WI38 (cell line): ENCODE results near the gene FIG4.
"Not testable (repeated sequence)": the region's sequence is repeated elsewhere in the genome, so short reads cannot be mapped to it uniquely, and the experiment has no call there.

Source experiments
- H3K4me3 ChIP-seq: 2 replicates; pipeline ENCODE4 v1.5.1; 2011; ENCODE audit warnings: low read depth, mild to moderate bottlenecking, control low read depth, low read length
- TF ChIP-seq, protein P1 (sequence below): IDR thresholded peaks from 2 replicates; pipeline ENCODE4 v1.5.1; 2012; ENCODE audit warnings: low read depth, mild to moderate bottlenecking, control low read depth, low read length

The FIG4 gene

GRCh38 chr6:109769213-109769612 is 78.1 kb downstream of the FIG4 start:
- TF ChIP-seq, protein P1, sequence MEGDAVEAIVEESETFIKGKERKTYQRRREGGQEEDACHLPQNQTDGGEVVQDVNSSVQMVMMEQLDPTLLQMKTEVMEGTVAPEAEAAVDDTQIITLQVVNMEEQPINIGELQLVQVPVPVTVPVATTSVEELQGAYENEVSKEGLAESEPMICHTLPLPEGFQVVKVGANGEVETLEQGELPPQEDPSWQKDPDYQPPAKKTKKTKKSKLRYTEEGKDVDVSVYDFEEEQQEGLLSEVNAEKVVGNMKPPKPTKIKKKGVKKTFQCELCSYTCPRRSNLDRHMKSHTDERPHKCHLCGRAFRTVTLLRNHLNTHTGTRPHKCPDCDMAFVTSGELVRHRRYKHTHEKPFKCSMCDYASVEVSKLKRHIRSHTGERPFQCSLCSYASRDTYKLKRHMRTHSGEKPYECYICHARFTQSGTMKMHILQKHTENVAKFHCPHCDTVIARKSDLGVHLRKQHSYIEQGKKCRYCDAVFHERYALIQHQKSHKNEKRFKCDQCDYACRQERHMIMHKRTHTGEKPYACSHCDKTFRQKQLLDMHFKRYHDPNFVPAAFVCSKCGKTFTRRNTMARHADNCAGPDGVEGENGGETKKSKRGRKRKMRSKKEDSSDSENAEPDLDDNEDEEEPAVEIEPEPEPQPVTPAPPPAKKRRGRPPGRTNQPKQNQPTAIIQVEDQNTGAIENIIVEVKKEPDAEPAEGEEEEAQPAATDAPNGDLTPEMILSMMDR = no peak

GRCh38 chr6:109770047-109770446 is 79.0 kb downstream of the FIG4 start:
- no peak overlapping the region for H3K4me3 ChIP-seq
- TF ChIP-seq, protein P1 = no peak

More at GRCh38 chr6:109769213-109769612, 78.1 kb downstream of the FIG4 start:
- H3K4me3 ChIP-seq = no peak overlapping the region

DNA sequence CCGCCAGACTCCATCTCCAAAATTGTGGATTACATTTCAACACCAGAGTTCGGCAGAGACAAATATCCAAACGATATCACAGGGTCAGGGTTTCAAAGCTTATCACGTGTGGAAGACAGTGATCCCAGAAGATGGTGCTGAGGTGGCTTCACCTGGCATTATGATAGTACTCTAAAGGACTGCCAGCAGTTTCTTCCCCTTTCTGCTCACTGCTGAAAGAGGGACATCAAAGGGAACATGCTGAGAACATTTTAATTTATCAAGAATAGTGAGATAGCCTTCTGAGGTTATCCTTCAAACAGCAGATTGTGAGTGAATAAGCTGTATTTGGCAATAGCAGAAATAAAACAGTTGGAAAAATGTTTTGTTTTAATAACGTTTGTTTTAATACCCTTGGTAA is 79.7 kb downstream of the FIG4 start:
- H3K4me3 ChIP-seq = no peak overlapping the region
- TF ChIP-seq, protein P1 = no peak

GRCh38 chr6:109771939-109772755 is 81.1 kb downstream of the FIG4 start:
- not testable (repeated sequence) for H3K4me3 ChIP-seq

DNA sequence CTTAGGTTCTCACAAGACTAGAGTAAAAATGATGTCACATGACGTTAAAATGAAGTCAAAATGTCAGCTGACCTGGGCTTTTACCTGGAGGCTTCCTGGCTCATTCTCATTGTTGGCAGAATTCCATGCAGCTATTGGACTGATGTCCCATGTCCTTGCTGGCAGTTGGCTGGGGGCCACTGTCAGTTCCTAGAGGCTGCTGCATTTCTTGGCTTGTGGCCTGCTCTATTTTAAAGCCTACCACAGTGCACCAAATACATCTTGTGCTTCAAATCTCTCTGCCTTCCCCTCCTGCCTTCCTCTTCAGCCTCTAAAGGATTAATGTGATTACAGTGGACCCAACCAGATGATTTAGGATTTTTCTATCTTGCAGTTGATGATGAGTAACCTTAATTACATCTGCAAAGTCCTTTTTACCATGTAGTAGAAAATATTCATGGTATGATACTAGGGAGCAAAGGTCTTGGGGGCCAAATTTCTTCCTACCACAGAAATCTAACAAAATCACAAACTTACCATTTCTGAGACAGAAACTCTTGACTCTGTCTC is 81.9 kb downstream of the FIG4 start:
- TF ChIP-seq, protein P1 = no peak

GRCh38 chr6:109781001-109781400 is 89.9 kb downstream of the FIG4 start:
- no peak overlapping the region for H3K4me3 ChIP-seq
- TF ChIP-seq, protein P1 = no peak

More for the DNA sequence above, 81.9 kb downstream of the FIG4 start:
- no peak overlapping the region for H3K4me3 ChIP-seq

DNA sequence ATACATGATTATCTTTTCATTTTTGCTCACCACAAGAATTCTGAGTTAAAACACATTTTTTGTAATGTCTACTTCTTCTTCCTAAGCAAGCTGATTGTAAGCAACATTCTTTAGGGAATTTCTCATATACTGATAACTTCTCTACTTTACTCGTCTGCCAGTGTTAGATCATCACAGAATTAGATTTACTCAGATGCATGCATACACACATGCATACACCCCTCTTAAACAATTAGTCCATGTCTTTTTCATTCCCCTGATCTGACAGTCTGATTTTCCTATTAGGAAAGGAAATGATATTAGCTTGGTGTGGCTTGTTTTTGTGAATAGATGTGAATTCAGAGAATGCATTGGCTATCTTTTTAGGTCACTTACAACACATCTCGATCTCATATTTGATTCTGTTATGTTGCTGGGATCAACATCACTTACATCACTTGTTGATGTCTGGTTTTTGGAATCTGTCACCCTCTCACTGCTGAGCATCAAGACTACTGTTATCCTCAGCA is 91.4 kb downstream of the FIG4 start:
- TF ChIP-seq, protein P1 = no peak
- H3K4me3 ChIP-seq = no peak overlapping the region
